Measurements from ENCODE around the gene GRWD1.

The GRWD1 gene

DNA sequence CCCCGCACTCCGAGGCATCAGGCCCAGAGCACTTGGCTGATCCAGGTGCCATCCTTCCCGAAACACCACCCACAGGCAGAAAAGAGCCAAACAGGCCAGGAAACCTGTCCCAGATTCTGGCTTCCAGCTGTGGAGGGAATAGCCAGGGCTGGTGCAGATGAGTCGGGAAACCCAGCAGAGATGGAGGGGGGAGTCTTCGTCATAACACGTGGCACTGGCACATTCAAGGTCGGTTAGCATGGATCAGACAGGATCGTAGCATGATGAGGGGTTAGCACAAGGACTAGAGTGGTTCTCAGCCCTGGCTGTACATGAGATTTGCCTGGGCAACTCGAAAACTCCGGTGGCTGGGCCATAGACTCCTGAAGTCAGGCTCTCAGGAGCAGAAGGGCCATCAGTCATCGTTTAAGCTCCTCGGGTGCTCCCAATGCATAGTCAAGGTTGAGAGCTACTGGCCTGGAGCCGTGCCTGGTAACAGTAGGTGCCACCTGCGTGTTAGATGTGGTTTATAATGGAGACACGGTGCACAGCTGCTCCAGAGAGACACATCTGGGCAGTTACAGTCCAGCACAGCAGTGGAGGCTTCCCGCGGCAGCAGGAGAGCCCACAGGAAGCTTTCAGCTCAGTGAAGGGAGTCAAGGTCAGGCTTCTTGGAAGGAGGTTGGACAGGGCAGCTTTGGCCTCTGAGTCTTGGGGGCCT, 29.7 kb downstream of the GRWD1 start (continued):
- TF ChIP-seq CREB5 (CRISPR knock-in tag; IDR thresholded peaks at IDR 0.05; ENCODE audit: low read depth) (no peak), ARNTL (CRISPR knock-in tag; IDR thresholded peaks at IDR 0.05; ENCODE audit: borderline replicate concordance, low read depth) (no peak), CSDC2 (CRISPR knock-in tag; IDR thresholded peaks at IDR 0.05) (no peak), PATZ1 (CRISPR knock-in tag; IDR thresholded peaks at IDR 0.05; ENCODE audit: borderline replicate concordance) (no peak), ISL1 (CRISPR knock-in tag; IDR thresholded peaks at IDR 0.05) (no peak), OSR1 (CRISPR knock-in tag; IDR thresholded peaks at IDR 0.05) (no peak)

DNA sequence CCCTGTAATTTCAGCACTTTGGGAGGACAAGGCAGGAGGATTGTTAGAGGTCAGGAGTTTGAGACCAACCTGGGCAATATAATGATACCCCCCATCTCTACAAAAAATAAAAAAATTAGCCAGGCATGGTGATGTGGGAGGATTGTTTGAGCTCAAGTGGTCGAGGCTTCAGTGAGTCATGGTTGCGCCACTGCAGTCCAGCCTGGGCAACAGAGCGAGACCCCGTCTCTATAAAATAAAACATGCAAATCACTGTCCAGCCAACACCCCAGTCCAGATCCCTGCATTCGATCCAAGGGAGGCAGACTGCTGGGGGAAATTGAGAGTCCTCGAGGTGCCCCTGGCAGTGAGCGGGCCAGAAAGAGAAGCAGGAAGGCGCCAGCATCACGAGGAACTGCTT, 30.4 kb downstream of the GRWD1 start:
- no peak for ATAC-seq
- TF ChIP-seq, protein P1, sequence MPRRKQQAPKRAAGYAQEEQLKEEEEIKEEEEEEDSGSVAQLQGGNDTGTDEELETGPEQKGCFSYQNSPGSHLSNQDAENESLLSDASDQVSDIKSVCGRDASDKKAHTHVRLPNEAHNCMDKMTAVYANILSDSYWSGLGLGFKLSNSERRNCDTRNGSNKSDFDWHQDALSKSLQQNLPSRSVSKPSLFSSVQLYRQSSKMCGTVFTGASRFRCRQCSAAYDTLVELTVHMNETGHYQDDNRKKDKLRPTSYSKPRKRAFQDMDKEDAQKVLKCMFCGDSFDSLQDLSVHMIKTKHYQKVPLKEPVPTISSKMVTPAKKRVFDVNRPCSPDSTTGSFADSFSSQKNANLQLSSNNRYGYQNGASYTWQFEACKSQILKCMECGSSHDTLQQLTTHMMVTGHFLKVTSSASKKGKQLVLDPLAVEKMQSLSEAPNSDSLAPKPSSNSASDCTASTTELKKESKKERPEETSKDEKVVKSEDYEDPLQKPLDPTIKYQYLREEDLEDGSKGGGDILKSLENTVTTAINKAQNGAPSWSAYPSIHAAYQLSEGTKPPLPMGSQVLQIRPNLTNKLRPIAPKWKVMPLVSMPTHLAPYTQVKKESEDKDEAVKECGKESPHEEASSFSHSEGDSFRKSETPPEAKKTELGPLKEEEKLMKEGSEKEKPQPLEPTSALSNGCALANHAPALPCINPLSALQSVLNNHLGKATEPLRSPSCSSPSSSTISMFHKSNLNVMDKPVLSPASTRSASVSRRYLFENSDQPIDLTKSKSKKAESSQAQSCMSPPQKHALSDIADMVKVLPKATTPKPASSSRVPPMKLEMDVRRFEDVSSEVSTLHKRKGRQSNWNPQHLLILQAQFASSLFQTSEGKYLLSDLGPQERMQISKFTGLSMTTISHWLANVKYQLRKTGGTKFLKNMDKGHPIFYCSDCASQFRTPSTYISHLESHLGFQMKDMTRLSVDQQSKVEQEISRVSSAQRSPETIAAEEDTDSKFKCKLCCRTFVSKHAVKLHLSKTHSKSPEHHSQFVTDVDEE (CRISPR knock-in tag; IDR thresholded peaks at IDR 0.05): no peak
- TF ChIP-seq, protein P2, sequence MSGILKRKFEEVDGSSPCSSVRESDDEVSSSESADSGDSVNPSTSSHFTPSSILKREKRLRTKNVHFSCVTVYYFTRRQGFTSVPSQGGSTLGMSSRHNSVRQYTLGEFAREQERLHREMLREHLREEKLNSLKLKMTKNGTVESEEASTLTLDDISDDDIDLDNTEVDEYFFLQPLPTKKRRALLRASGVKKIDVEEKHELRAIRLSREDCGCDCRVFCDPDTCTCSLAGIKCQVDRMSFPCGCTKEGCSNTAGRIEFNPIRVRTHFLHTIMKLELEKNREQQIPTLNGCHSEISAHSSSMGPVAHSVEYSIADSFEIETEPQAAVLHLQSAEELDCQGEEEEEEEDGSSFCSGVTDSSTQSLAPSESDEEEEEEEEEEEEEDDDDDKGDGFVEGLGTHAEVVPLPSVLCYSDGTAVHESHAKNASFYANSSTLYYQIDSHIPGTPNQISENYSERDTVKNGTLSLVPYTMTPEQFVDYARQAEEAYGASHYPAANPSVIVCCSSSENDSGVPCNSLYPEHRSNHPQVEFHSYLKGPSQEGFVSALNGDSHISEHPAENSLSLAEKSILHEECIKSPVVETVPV (CRISPR knock-in tag; IDR thresholded peaks at IDR 0.05): no peak
- TF ChIP-seq PATZ1 (CRISPR knock-in tag; IDR thresholded peaks at IDR 0.05; ENCODE audit: borderline replicate concordance) (no peak), OSR1 (CRISPR knock-in tag; IDR thresholded peaks at IDR 0.05) (no peak), TOX (CRISPR knock-in tag; IDR thresholded peaks at IDR 0.05; ENCODE audit: borderline replicate concordance) (no peak), TCF4 (CRISPR knock-in tag; IDR thresholded peaks at IDR 0.05; ENCODE audit: borderline replicate concordance) (no peak), ESRRG (CRISPR knock-in tag; IDR thresholded peaks at IDR 0.05) (no peak)

- ATAC-seq: no peak
- TF ChIP-seq PPARA (CRISPR knock-in tag; IDR thresholded peaks at IDR 0.05; ENCODE audit: borderline replicate concordance) (no peak), RARB (CRISPR knock-in tag; IDR thresholded peaks at IDR 0.05) (no peak), ZNF70 (CRISPR knock-in tag; IDR thresholded peaks at IDR 0.05) (no peak), ZC3H10 (CRISPR knock-in tag; IDR thresholded peaks at IDR 0.05) (no peak), ESRRG (CRISPR knock-in tag; IDR thresholded peaks at IDR 0.05) (no peak)
- TF ChIP-seq, protein P2 (CRISPR knock-in tag; IDR thresholded peaks at IDR 0.05): no peak
- TF ChIP-seq, protein P3, sequence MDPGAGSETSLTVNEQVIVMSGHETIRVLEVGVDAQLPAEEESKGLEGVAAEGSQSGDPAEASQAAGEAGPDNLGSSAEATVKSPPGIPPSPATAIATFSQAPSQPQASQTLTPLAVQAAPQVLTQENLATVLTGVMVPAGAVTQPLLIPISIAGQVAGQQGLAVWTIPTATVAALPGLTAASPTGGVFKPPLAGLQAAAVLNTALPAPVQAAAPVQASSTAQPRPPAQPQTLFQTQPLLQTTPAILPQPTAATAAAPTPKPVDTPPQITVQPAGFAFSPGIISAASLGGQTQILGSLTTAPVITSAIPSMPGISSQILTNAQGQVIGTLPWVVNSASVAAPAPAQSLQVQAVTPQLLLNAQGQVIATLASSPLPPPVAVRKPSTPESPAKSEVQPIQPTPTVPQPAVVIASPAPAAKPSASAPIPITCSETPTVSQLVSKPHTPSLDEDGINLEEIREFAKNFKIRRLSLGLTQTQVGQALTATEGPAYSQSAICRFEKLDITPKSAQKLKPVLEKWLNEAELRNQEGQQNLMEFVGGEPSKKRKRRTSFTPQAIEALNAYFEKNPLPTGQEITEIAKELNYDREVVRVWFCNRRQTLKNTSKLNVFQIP (CRISPR knock-in tag; IDR thresholded peaks at IDR 0.05; ENCODE audit: borderline replicate concordance, low read depth): no peak
- TF ChIP-seq, protein P1 (CRISPR knock-in tag; IDR thresholded peaks at IDR 0.05): no peak
These were observed 31.4 kb downstream of the GRWD1 start for GRCh38 chr19:48477067-48477685.

All from SK-N-SH treated with all-trans-retinoic acid at 6 μM for 48 hours (cell line).